HG03520 (cell line): ENCODE measurements around the gene APEH.
"Not testable (repeated sequence)": the region's sequence is repeated elsewhere in the genome, so short reads cannot be mapped to it uniquely, and the experiment has no call there.

Source experiments
- ATAC-seq: cut with Tn5 transposase; IDR thresholded peaks from one replicate; pipeline ENCODE4 v1.9.1; 2021; ENCODE audit warnings: mild to moderate bottlenecking, moderate library complexity; ENCODE audit not compliant: unreplicated experiment

Gene APEH

GRCh38 chr3:49667701-49668413 lies 6.3 kb upstream of the APEH start:
- ATAC-seq = no peak

GRCh38 chr3:49668414-49668797 lies 5.7 kb upstream of the APEH start:
- no peak for ATAC-seq

GRCh38 chr3:49668861-49669260 lies 5.3 kb upstream of the APEH start:
- no peak for ATAC-seq

- no peak for ATAC-seq
Measured at GRCh38 chr3:49669352-49669751, 4.8 kb upstream of the APEH start.

- ATAC-seq = no peak
Measured at GRCh38 chr3:49670940-49671290, 3.2 kb upstream of the APEH start.

- no peak for ATAC-seq
Measured at GRCh38 chr3:49671291-49672288, 2.6 kb upstream of the APEH start.

GRCh38 chr3:49673121-49673714 lies 933 bp upstream of the APEH start:
- no peak for ATAC-seq

- ATAC-seq = no peak
Measured at GRCh38 chr3:49674497-49674983, 389 bp downstream of the APEH start.

- no peak for ATAC-seq
Measured at GRCh38 chr3:49675912-49676311, 1.8 kb downstream of the APEH start.

GRCh38 chr3:49680493-49681231 lies 6.5 kb downstream of the APEH start:
- ATAC-seq = no peak

GRCh38 chr3:49681232-49681522 lies 7.0 kb downstream of the APEH start:
- no peak for ATAC-seq

GRCh38 chr3:49681543-49681942 lies 7.4 kb downstream of the APEH start:
- ATAC-seq = no peak

GRCh38 chr3:49683162-49683561 lies 9.0 kb downstream of the APEH start:
- ATAC-seq = no peak

GRCh38 chr3:49684453-49684852 lies 10.3 kb downstream of the APEH start:
- ATAC-seq = not testable (repeated sequence)

GRCh38 chr3:49685103-49685502 lies 11.0 kb downstream of the APEH start:
- not testable (repeated sequence) for ATAC-seq

GRCh38 chr3:49685846-49686245 lies 11.7 kb downstream of the APEH start:
- ATAC-seq = not testable (repeated sequence)

GRCh38 chr3:49686346-49686745 lies 12.2 kb downstream of the APEH start:
- ATAC-seq = not testable (repeated sequence)

- ATAC-seq = not testable (repeated sequence)
Measured at GRCh38 chr3:49686769-49687423, 12.7 kb downstream of the APEH start.

- ATAC-seq = not testable (repeated sequence)
Measured at GRCh38 chr3:49687424-49687795, 13.3 kb downstream of the APEH start.

- peak; percentile 4 for ATAC-seq
Measured at GRCh38 chr3:49688338-49689045, 14.3 kb downstream of the APEH start.
